Hepatocyte (in vitro differentiated cells): ENCODE data around the gene ATP1B1.

Experiments used
- CTCF ChIP-seq: fragments of 200-600 bp; sonication (generic); IDR thresholded peaks from 2 replicates; pipeline ENCODE4 v1.5.1; 2016; ENCODE audit warnings: antibody characterized with exemption, mild to moderate bottlenecking; ENCODE audit not compliant: poor library complexity
- EZH2 ChIP-seq: fragments of 200-600 bp; sonication (generic); IDR thresholded peaks from 2 replicates; pipeline ENCODE4 v1.6.1; 2016; ENCODE audit warnings: antibody characterized with exemption, mild to moderate bottlenecking, borderline replicate concordance

GRCh38 chr1:169155675-169156074 is 49.2 kb downstream of the ATP1B1 start:
- no peak for TF ChIP-seq CTCF
- no peak for TF ChIP-seq EZH2
